Lower leg skin (tissue), 3 donors: ENCODE data around the gene ATRN.

Experiments
- POLR2A ChIP-seq, 2 donors: fragments of 450-650 bp; IDR thresholded peaks; one replicate each; pipeline ENCODE4 v1.6.1; 2016 to 2017; ENCODE audit warnings: antibody characterized with exemption in 2 of 2, mild to moderate bottlenecking in 1 of 2, moderate library complexity in 1 of 2
- TF ChIP-seq, protein P1 (sequence below), 3 donors: fragments of 450-650 bp; IDR thresholded peaks; one replicate each; pipeline ENCODE4 v1.5.1; 2016; ENCODE audit warnings: antibody characterized with exemption in 3 of 3, mild to moderate bottlenecking in 3 of 3, moderate library complexity in 2 of 3

DNA sequence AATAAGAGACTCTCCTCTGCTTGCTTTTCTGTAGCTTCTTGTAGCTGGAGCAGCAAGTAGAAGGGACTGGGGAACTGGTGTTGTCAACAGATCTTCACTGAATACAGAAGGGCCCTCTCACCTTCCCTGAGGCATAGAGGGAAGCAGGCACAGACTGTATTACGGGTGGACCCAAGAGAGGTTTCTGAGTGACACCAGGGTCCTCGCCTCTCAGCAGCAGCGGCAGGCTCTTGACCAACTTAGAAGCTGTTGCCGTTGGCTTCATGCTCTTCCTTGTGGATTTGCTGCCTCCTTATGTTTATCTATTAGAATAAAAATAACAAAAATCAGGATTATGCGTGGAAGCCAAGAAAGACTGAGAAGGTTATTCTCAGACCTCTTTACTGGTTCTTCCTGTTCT is 160.7 kb downstream of the ATRN start:
- TF ChIP-seq, protein P1, sequence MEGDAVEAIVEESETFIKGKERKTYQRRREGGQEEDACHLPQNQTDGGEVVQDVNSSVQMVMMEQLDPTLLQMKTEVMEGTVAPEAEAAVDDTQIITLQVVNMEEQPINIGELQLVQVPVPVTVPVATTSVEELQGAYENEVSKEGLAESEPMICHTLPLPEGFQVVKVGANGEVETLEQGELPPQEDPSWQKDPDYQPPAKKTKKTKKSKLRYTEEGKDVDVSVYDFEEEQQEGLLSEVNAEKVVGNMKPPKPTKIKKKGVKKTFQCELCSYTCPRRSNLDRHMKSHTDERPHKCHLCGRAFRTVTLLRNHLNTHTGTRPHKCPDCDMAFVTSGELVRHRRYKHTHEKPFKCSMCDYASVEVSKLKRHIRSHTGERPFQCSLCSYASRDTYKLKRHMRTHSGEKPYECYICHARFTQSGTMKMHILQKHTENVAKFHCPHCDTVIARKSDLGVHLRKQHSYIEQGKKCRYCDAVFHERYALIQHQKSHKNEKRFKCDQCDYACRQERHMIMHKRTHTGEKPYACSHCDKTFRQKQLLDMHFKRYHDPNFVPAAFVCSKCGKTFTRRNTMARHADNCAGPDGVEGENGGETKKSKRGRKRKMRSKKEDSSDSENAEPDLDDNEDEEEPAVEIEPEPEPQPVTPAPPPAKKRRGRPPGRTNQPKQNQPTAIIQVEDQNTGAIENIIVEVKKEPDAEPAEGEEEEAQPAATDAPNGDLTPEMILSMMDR (IDR thresholded peaks at IDR 0.05), result no peak
- TF ChIP-seq POLR2A (IDR thresholded peaks at IDR 0.05), result no peak
